Measurements from ENCODE around the gene PTPRT.

GRCh38 chr20:43138061-43138770, 51.5 kb downstream of the PTPRT start:
- TF ChIP-seq CTCF (IDR thresholded peaks at IDR 0.05; ENCODE audit: low read depth, low read length), result no peak
- TF ChIP-seq POLR2A (IDR thresholded peaks at IDR 0.05; ENCODE audit: extremely low read depth, insufficient read length), result no peak
- TF ChIP-seq MYC (IDR thresholded peaks at IDR 0.05; ENCODE audit: low read depth, low read length), result no peak
- TF ChIP-seq MAX (IDR thresholded peaks at IDR 0.05; ENCODE audit: low read depth, low read length), result no peak

Measured in NB4 (cell line).